ENCODE results near the gene SEMA3D.

The SEMA3D gene

DNA sequence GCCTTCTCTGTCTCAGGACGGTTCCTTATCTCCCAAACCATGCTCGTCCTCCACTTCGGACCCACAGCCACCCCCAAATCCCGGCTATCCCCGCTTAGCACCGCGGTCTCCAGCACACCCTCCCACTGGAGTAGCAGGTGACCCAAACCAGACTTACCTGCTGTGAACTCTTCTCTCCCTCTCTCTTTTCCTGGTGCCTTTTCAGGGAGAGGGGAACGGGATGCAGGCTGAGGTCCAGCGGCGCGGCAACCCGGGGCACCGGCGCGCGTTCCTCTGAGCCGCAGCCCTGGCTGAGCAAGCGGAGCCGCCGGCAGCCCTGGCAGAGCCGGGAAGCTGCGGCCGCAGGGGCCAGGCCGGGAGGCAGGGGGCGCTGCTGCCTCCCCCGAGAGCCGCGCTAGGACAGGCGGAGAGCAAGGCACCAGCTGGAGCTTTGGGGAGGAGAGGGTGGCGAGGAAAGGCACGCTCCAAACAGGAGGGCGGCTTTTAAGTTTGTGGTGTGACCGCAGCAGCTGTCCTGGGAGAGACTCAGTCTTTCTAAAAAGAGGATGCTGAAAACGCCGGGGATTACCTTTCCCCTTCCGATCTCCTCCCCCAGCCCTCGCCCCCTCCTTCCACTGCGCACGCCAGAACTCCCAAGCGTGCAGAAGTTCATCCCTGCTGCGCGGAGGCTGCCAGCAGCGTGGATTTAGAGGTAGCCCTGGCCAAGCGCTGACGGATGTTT, at the start of gene SEMA3D:
Gene SEMA3D, minus strand, starts transcription at position 536 of the 721 bp plus-strand sequence. CDS start 65,165 bp downstream, outside the sequence.
- no peak for FAIRE-seq

DNA sequence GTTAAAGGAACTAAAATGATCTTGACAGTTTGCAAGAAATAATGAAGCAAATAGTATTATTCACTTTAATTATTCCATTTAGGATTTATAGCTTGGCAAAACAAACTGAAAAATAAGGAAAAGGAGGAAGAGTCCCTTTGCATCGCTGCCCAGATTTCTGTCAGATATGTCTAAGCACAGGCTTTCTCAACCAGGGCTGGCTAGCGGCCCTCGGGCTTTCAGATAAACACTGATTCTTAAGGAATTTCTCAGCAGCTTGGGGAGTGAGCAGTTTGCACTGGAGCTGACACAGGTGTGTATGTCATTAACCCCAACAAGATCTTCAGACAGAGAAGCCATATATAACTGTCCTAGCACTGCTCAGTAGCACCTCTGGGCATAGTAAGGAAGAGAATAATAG, 47.9 kb upstream of the SEMA3D start:
- no peak for FAIRE-seq
- DNase-seq (ENCODE audit: insufficient read length, low spot score): no peak

More for the DNA sequence above, at the start of gene SEMA3D:
- DNase-seq (ENCODE audit: insufficient read length, low spot score): peak; percentile 32

DNA sequence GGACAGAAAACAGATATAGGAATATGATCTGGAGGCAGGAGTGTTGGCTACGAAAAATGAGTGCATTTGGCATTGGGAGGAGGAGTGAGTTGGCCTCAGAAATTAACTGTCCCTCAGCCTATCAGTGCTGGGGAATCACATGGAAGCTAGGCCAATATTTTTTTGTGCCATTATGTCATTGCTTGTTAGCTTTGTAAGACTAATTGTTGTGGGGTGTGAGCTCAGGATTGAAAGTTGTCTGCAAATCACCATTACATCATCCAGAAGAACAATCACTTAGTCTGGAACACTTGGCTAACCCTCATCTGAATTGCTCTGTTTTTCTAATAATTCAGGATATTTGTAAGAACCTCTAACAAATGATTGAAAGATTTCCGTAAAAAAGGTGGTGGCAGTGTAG, 45.2 kb upstream of the SEMA3D start:
- FAIRE-seq: no peak
- DNase-seq (ENCODE audit: insufficient read length, low spot score): no peak

DNA sequence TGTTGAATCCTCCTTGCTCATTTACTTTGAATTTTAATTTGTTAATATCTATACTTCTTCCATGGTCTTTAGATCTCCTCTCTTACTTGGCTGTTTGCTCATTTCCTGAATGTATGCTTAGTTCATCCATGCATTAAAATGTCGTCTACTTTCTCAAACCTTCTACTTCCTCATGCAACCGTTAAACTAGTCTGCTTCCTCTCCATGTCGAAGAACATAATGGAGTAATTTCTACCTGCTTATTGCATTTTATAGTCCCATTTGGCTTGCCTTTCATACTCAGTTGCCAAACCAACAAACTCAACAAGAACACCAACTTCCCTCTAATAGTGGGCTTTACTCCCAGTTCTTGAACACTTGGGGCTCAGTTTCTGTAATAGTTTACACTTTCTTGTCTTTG, 43.8 kb upstream of the SEMA3D start:
- FAIRE-seq: no peak

DNA sequence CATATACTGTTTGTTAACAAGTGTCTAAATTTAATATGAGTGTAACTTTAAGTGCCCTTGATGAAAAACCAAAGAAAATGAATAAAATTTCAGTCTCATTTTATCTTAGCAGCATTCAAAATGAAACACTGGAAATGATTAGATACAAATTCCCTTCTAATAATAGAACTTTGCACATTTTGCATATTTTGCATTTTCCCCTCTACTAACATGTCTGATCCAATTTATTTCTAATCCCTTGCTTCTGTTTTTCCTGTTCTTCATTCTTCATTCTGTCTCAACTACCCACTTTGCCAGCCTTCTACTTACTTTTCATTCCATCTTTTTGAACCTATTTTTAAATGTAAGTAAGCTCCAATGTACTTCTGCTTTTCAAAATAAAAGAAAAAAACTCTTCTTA, 42.7 kb upstream of the SEMA3D start:
- DNase-seq (ENCODE audit: insufficient read length, low spot score): no peak
- no peak for FAIRE-seq

More for the DNA sequence above, 43.8 kb upstream of the SEMA3D start:
- DNase-seq (ENCODE audit: insufficient read length, low spot score): no peak

DNA sequence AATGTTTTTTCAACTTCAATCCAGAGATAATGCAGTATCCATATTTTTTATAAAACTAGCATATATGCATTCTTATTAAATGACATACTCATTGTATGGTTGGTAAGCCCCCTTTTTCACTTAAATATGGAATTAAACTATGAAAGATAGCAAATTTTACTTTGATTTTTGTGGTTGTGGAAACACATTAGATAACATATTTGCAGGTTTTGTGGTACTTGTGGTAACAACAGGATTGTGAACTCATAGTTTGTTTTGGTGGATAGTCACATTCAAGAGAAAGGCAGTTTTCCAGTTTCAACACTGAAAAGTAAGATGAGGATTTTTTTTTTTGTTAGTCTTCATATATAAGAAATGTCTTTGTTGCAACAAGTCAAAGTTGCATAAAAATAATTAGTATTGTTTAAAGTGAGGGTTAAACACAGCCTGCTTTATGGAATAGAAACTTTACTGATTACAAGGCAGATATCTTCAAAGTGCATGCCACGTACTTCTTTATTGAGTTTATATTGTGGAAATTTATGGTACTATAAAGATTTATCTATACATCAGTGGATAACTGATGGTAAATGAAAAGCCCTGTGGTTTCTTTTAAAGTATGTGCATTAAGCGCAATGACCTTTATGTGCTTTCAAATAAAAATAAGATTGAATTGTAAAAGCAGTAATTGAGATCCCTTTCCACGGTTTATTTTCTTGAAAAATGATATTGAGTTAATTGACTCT, 39.7 kb upstream of the SEMA3D start:
- DNase-seq (ENCODE audit: insufficient read length, low spot score): no peak

DNA sequence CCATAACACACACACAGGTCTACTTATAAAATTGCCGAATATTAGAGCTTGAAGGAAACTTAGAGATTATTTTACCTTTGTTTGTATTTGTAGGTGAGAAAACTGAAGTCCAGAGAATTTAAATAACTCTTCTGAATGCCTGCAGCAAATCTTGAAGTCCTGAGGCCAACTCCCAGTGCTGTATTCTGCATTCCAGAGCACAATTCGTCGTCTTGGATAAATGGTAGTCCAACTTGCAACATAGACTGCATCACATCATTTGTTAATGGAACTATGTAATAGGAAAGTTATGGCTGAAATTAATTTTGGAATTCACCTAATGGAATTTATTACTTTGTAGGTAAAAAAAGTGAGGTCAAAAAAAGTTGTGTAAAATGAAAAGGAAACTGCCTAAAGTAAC, 37.3 kb upstream of the SEMA3D start:
- no peak for FAIRE-seq
- DNase-seq (ENCODE audit: insufficient read length, low spot score): no peak

More for the DNA sequence above, 39.7 kb upstream of the SEMA3D start:
- no peak for FAIRE-seq

DNA sequence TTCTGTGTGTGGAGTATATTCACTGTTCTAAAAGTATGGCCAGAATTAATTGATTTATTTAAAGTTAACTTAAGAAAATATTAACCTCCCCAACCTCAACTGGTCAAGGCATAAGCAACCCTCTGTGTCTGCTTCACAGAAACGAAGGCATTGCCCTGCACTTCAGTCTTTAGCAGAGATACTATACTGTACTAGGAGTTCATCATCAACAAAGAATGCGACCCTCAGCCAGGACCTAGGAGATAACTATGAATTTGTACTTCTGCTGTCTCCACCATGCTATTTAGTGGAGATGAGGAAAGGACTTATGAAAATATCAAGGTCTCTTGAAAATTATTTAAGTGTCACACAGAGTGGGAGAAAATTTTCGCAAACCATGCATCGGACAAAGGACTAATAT, 35.7 kb upstream of the SEMA3D start:
- FAIRE-seq: no peak
- no peak for DNase-seq (ENCODE audit: insufficient read length, low spot score)

DNA sequence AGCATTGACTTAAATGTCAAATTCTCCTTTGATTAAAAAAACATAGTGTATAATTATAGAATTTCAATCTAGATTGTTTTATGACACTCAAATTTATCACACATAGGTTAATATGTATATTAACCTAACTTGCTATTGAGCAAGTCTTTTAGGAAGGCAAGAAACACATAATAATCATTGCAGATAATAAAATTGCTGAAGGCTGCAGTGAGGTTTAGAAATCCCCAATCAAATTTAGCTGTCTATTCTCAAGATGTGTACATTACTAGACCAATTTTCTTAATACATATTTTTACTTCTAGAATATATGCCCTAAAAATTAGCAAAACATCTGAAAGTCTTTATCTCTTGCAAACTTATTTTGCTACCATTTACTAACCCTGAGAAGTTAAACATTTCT, 34.9 kb upstream of the SEMA3D start:
- FAIRE-seq (no peak), DNase-seq (ENCODE audit: insufficient read length, low spot score) (no peak)

DNA sequence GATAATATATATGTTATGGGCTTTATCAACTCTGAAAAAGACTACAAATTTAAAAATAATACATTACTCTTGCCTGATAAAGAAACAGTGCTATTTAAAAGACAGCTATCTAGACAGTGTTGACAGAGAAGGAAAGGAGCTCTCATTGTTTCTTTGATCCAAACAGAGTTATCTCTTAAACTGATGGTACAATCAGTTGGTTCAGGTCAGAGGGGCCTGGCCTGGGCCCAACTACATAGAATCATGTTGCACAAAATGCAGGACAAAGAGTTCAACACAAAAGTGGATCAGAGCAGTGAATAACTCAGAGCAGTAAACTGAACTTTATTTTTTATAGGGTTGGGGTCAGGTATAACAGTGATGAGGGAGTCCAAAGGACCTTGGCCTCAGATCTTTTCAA, 33.8 kb upstream of the SEMA3D start:
- FAIRE-seq: no peak
- DNase-seq (ENCODE audit: insufficient read length, low spot score): no peak

DNA sequence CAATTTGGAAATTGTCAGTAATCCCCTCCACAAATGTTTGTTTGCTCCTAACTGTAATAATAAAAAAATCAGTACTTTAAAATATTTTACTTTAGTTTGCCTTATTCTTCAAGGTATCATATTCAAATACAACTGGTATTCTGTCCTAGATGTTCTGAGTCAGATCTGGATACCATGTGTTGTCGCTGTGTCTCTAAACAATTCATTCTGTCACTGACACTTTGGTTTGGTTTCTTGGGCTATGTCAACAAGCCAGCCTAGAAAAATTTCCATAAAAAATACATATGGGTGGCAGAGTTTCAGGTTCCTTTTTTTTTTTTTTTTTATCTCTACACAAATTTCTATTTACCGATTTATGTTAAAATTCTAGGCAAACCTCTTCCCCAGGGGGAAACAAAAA, 33.2 kb upstream of the SEMA3D start:
- no peak for FAIRE-seq
- DNase-seq (ENCODE audit: insufficient read length, low spot score): no peak

DNA sequence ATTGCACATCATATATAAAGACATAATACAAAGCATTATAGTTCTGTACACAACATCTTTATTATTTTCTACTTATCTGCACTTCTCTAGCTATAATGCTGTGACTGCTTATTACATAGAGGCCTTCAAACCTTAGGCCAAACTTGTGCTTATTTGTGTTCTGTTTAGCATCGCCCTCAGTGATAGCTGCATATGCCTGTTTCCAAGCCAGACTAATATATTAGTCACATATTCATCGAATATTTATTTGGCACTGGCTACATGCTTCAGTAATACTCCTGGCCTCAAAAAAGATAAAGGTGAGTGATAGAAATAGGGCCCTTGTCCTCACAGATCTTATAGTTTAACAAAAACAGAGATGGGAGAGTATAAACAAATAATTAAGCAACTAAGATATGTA, 30.2 kb upstream of the SEMA3D start:
- DNase-seq (ENCODE audit: insufficient read length, low spot score) (no peak), FAIRE-seq (no peak)

DNA sequence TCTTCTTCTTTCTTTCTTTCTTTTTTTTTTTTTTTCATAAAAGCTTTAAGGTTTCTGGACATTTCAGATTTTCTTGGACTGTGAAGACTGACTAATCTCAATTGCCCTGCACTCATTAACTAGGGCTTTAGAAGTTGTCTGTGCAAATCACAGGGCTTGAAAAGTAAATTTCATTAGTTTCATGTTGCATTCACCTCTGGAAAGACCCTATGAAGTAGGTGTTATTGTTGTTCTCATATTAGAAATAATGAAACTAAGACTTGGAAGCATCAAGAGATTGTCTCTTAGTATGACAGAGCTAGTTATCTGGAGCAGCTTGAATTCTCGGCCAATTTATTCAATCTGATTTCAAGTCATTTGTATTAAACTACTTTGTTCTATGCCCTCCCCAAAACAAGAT, 28.2 kb upstream of the SEMA3D start:
- FAIRE-seq (no peak), DNase-seq (ENCODE audit: insufficient read length, low spot score) (no peak)

DNA sequence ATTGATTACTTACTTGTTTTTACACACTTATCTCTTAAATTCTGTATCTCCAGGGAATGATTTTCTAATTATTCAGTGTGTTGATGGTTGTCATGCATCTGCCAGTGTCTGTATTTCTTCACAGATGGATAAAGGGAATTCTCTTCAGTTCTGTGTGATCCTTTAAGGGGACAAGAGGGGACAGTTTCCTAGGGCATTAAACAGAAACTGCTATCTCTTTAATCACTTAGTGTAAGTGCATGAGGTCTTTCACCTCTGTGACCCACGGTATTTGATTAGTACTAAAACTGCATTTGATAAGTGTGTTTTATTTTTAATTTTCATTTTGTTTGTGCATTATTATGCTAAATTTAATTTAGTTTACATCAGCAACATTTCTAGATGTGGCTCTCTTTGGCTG, 26.6 kb upstream of the SEMA3D start:
- DNase-seq (ENCODE audit: insufficient read length, low spot score): no peak
- no peak for FAIRE-seq

DNA sequence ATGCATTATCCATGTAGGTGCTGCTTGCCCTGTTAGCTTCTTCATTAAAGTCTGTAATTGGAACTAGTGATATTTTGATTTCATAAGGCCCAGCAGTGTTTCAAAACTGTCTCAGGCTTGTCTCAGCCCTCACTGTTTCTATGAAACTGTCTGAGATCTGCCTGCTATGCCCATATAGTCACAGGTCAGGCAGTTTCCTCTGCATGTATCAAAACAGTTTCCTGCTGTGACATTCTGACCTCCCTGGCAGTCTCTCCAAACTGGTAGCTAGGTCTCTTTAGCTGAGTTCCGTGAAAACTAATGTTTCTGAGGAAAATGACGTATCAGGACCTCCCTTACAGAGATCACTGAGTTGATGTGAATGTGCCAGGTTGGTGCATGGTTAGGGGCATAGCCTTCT, 18.9 kb upstream of the SEMA3D start:
- no peak for DNase-seq (ENCODE audit: insufficient read length, low spot score)
- no peak for FAIRE-seq

DNA sequence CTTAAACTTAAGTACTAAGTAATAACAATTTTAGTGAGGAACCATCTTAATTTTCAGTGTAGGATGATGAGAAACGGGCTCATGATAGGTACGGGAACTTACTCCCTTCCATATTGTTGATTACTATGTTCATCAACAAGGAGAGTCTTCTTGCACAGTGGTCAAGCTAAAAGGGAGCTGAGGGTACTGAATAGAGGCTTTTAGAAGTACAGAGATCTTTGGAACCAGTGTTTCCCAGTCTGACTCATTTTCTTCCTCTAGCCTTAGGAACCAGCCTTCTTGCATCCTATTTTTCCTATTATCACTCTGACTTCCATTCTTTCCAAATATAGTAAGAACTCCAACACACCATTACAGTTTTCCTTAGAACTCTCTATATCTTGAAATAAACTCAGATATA, 17.6 kb upstream of the SEMA3D start:
- FAIRE-seq: no peak
- no peak for DNase-seq (ENCODE audit: insufficient read length, low spot score)

DNA sequence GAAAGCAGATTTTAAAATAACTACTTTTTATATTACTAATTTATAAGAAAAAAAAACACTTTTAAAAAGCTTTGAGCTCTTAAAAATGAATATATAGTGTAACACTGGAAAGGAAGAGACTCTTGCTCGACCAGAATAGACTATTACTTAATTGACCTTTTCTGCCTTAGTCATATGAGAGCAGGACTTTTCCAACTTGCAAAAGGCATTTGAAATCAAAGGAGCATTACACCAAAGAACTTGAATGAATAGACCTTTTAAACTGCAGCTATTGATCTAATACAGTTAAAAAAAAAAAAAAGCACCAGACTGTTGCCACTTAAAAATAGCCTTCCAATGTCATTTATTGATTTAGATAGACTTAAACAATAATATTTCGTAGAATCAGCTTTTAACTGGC, 17.2 kb upstream of the SEMA3D start:
- FAIRE-seq (no peak), DNase-seq (ENCODE audit: insufficient read length, low spot score) (no peak)

DNA sequence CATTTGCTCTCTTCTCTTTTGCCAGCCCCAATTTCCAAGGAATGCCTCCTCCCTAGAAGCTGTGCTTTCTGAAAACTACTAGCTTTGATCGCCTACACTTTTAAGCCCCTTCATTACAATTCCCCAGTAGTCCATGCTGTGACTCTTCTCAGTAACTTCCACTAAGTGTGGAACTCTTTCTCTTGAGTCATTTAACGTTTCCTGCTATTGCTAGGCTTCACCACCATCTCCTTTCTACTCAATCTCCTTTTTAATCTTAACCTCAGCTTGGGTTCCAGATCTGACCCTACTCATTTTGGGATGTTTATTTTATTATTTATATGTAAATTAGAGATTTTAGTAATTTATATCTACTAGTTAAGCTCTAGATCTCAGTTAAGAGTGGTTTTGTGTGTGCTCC, 14.4 kb upstream of the SEMA3D start:
- DNase-seq (ENCODE audit: insufficient read length, low spot score) (no peak), FAIRE-seq (no peak)

DNA sequence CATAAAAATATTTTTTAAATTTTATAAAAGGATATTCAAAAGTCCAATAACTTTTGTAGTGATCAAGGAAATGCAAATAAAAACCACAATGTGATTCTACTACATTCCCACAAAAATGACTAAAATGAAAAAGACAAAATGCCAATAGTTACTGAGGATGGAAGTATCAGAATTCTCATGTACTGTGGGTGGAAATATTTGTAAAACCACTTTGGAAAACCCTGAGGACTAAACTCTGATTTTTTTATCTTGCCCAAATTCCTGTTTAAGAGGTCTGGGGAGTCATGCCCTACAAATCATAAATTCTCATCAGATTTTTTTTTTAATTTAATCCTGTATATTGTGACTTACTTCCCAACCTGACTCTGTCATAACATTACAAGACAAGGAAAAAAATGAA, 9.8 kb upstream of the SEMA3D start:
- FAIRE-seq (no peak), DNase-seq (ENCODE audit: insufficient read length, low spot score) (no peak)

DNA sequence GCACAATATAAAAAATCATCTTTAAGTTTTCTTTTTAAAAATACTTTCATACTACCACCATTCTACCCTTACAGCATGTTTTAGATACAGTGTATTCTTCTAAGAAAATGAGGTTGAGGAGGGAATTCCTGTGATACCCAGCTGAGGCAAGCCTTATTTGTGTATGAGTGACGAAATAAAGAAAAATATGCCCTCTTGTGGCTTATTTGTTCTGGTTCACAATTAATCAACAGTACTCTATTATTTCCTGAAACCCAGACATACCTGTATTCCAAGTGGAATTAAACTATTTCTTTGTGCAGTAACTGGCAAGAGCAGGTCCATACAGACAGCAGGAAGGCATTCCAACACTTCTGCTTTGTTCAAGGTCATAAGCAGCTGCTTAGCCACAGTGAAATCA, 4.5 kb upstream of the SEMA3D start:
- DNase-seq (ENCODE audit: insufficient read length, low spot score) (peak; percentile 14), FAIRE-seq (no peak)

DNA sequence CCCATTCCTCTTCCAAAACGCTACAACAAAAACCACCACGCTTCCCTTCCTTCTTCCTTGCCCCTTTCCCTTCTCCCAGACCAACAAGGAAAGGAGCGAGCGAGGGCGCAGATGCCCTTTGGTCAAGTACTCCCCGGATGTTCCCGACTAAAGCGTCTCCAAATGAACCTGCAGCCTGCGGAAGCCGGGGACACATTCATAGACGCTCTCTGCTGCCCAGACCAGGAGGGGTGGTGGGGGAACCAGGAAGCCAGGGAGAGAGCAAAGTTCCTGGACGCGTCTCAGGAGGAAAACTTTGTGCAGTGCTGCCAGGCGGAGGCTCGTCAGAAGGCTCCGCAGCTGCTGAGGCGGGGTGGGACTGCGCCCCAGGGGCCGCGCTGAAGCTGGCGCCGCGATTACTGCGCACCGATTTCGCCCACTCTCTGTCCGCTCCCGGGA, 754 bp downstream of the SEMA3D start:
- DNase-seq (ENCODE audit: insufficient read length, low spot score): peak; percentile 11

DNA sequence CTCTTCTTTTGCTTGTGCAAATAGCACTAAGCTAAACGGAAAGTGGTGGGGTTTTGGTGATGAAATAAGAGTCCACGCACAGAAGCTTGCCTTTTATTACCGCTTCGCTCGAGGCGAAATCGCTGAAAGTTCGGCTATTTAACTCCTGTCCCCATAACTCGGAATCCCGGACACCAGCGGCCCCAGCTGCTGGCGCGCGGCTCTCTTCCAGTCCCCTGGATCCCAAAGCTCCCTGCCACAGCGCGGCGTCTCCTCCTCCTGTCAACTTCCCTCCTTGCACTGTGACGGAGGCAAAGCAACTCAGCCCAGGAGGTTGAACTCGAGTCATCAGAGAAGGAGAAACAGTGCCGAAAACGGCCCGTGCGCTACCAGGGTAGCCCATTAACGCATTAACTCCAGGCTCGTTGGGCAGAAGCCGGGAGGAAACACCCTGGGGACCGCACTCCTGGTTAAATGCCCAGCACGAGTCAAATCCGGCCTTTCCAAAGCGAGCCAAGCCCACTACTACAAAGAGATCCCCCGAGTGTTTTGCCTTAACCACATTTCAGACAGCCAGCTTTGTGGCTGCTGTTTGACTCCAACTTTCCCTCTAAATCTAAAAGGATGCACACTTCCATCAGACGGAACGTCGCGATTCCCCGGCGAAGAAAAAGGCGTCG, 1.3 kb downstream of the SEMA3D start:
- FAIRE-seq (peak; percentile 31), DNase-seq (ENCODE audit: insufficient read length, low spot score) (peak; percentile 32)

More for the DNA sequence above, 754 bp downstream of the SEMA3D start:
- FAIRE-seq: no peak
